ENCODE measurements around the gene FAM174C.

The FAM174C gene

GRCh38 chr19:1250437-1251260 lies 24.7 kb upstream of the FAM174C start:
- DNase-seq (ENCODE audit: low spot score), result peak; percentile 61

DNA sequence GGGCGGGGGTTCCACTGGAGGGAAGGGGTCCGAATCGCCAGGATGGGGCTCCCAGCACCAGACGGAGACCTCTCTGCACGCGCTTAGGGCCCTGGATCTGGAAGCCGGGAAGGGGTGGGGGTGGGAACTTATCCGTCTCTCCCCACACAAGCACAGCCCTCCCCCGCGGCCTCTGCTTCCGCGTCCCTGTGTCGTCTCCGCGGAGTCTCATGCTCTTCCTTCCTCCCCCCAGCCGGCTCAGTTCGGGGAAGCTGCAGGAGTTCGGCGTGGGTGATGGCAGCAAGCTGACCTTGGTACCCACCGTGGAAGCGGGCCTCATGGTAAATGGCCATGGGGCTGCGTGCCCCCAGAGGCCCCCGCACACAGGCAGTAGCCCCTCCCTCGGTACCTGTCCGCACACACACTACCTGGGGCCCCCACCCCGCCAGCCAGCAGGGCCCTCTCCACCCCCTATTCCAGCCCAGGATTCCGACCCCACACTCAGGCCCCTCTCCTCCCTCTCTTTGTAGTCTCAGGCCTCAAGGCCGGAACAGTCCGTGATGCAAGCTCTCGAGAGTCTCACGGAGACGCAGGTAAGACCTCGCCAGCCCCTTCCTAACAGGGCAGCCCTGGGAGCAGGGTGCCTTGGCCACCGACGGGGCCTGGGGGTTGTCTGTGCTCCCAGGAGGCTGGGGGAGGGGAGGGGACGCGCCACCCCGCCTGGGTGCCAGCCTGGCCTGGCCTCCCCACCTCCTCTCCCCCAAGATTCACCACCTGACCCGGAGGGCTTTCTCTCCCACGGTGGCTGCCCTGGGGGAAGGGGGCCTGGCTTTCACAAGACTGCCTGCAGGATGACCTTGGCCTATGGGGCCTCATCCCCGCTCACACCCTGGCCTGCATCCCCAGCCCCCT lies 23.8 kb upstream of the FAM174C start:
- DNase-seq (ENCODE audit: low spot score), result peak; percentile 72

GRCh38 chr19:1252221-1252820 lies 23.0 kb upstream of the FAM174C start:
- peak; percentile 87 for DNase-seq (ENCODE audit: low spot score)

DNA sequence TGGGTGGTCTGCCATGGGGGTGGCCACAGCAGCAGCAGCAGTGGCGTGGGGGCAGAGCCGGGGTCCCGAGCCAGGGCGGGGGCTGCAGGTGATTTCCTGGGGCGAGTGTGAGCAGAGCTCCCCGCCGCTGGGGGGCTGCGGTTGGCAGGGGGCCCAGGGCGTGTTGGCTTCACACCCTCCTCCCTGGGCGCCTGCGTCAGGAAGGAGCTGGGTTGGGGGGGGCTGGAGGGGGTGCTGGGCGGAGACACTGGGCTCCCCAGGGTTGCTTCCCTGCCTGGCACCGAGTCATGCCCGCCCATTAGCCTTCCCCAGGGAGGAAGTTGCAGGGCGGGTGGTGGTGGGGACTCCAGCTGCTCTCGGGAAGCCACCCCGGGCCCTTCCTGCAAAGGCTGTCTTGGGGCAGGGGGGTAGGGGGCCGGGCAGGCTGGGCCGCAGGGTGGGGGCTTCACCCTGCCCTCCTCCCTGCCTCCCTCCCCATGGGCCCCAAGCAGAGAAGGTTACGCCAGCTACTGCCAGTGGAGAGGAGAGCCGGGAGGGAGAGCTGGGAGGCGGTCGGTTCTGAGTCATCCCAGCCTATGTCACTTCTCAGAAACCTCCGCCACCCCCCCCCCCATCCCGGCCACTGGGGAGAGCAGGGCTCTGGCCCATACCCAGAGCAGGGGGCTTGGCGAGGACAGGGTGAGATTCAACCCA lies 22.4 kb upstream of the FAM174C start:
- peak; percentile 91 for DNase-seq (ENCODE audit: low spot score)

DNA sequence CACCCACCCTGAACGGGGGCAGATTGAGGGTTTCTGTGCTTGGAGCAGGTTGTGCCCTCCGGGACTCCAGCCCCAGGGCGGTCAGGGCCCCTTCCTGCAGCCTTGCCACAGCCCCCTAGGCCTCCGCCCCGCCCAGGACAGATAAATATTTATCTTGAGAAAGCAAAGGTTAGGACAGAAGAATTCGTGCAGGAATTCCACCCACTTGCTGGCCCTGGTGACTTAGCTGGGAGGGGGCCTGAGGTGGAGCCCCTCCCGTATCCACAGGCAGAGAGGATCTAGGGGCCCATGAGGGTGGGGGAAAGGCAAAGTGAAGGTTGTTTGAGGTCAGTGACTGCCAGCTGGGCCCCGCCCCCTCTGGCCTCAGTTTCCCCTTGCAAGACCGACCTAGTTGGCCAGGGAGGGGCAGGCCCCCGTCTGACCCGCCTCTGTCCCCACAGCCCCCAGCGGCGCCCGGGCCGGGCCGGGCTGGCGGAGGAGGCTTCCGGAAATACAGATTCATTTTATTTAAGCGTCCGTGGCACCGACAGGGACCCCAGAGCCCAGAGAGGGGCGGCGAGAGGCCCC lies 21.7 kb upstream of the FAM174C start:
- DNase-seq (ENCODE audit: low spot score), result no peak

GRCh38 chr19:1254081-1254527 lies 21.2 kb upstream of the FAM174C start:
- DNase-seq (ENCODE audit: low spot score), result peak; percentile 51

DNA sequence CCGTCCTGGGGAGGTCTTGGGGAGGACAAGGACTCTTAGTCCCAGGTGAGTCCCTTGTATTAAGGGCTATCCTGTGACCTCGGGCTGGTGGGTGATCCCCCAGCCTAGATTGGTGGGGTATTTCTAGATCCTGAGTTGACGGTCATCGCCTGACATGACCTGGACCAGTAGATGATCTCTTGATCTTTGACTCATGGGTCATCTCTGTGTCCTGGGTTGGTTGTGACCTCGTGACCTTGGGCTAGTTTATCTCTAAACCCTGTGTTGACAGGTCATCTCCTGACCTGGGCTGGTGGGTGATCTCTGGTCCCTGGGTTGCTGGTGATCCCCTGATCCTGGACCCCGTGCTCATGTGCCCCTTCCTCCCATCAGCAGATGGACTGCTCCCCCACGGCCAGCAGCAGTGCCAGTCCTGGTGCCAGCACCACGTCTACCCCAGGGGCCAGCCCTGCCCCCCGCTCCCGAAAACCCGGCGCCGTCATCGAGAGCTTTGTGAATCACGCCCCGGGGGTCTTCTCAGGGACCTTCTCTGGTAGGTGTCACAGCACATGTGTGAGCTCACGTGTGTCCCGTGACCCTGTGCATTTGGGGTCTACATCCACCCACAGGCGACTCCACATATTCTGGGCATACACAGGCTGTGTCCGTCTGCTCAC lies 20.7 kb upstream of the FAM174C start:
- peak; percentile 25 for DNase-seq (ENCODE audit: low spot score)

DNA sequence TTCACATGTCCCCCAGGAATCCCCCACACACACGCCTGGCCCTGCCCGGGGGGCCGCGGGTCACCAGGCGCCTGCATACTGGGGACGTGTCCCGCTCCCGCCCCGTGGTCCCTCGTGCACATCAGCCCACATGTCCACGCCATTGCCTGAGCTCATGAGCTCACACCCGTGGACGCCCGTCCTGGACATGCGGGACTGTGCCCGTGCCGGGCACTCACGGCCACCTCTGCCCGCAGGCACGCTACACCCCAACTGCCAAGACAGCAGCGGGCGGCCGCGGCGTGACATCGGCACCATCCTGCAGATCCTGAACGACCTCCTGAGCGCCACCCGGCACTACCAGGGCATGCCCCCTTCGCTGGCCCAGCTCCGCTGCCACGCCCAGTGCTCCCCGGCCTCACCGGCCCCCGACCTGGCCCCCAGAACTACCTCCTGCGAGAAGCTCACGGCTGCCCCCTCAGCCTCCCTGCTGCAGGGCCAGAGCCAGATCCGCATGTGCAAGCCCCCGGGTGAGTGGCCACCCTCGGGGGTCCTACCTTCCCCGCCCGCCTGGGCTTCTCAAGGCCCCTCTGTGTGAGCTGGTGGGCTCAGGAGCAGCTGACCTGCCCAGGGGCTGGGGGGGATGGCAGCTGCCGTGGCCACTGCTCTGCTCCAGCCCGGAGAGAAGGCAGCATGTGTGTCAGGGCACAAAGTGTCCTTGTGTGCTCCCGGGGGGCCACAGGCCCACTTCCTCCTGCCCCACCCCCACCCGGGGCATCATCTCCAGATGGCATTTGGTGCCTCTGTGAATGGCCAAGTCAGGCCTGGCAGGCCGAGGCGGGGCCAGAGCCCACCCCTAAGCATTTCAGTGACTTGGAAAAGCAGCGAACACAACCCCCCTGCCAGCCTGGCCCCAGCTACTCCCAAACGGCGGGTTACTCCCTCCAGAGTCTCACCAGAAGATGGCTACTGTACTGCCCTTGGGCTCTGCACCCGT lies 19.9 kb upstream of the FAM174C start:
- peak; percentile 88 for DNase-seq (ENCODE audit: low spot score)

GRCh38 chr19:1256646-1257474 lies 18.5 kb upstream of the FAM174C start:
- no peak for DNase-seq (ENCODE audit: low spot score)

- no peak for DNase-seq (ENCODE audit: low spot score)
These were observed 17.7 kb upstream of the FAM174C start for GRCh38 chr19:1257475-1258162.

- no peak for DNase-seq (ENCODE audit: low spot score)
These were observed 17.2 kb upstream of the FAM174C start for GRCh38 chr19:1258163-1258492.

DNA sequence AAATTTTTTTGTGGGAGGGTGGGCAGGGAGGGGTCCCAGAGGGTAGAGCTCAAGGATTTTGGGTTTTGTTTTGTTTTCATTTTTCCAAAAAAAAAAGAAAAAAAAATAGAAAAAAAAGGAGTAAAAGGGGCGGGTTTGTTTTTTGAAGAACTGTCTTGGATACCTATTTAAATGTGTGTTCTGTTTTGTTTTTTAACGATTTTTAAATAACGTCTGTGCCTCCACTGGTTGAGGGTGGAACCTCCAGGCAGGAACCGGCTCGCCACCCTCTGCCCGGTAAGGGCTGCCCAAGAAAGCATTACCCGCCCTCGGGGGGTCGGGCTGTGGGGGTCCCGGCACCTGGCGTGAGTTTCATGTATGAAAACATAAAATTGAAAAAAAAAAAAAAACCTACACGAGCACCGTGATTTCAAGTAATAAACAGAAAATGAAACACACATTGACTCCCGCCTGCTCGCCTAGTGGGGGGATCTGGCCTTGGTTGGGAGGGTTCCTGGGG lies 16.6 kb upstream of the FAM174C start:
- no peak for DNase-seq (ENCODE audit: low spot score)

DNA sequence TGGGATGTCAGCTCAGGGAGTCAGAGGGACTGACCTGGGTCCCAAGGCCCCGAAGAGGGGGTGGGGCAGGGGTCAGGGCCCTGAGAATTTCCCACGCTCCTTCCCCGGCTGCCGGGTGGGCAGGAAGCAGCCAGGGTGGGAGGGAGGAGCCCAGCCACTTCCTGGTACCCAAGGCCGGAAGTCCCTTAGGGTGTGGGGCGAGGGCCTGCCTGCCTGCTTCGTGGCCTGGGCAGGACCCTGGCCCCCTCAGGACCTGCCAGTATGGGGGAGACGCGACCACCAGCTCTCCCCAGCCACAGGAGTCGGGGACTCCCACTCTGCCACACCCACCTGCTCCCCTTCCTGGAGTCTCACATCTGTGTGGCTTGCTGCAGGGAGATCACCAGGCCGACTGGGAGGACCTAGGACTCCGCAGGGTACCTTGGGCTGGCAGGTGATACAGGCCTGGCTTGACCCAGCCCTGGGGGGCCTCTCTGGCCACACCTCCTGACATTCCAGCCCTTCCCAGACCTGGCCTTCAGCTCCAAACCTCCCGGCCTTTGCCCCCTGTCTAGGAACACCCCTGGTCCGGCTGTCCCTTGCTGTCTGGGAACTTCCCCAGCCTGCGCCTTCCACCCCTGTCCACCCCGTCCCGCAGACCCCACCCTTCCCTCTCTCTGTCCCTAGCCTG lies 16.0 kb upstream of the FAM174C start:
- DNase-seq (ENCODE audit: low spot score), result peak; percentile 26

DNA sequence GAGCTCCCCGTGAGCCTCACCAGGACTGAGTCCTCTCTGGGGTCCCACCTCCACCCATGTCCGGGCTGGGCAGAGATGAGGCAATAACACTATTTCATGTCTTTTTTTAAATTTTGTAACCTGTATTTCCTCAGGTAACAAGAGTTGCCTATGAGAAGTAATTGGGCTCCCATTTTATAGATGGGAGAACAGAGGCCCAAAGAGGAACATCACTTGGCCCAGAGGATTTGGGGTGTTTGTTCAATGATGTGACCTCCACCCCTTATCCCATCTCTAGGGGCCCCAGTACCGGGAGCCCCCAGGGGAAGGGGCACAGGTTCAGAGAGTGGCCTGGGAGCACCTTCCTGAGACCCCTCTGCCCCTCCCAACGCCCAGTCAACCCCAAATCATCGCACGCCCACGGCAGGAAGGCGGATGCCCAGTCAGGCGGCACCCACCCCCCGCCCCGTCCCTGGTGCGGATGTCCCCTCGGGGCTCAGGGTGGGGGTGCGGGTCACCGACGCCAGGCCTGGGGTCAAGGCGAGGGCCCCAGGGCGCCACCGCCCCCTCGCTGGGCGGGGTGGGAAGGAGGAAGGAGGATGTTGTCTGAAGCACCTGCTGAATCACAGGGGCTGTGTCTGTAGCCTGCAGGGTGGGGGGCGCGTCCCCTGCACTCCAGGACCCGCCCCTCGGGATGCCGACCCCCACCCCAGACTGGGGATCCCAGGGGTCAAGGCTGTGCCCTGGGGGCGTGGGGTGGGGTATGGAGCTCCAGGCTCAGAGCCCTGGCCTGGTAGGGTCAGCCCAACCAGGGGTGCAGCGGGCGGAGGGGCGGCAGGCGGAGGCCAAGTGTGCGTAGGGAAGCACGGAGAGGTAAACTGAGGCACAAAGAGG lies 15.2 kb upstream of the FAM174C start:
- no peak for DNase-seq (ENCODE audit: low spot score)

DNA sequence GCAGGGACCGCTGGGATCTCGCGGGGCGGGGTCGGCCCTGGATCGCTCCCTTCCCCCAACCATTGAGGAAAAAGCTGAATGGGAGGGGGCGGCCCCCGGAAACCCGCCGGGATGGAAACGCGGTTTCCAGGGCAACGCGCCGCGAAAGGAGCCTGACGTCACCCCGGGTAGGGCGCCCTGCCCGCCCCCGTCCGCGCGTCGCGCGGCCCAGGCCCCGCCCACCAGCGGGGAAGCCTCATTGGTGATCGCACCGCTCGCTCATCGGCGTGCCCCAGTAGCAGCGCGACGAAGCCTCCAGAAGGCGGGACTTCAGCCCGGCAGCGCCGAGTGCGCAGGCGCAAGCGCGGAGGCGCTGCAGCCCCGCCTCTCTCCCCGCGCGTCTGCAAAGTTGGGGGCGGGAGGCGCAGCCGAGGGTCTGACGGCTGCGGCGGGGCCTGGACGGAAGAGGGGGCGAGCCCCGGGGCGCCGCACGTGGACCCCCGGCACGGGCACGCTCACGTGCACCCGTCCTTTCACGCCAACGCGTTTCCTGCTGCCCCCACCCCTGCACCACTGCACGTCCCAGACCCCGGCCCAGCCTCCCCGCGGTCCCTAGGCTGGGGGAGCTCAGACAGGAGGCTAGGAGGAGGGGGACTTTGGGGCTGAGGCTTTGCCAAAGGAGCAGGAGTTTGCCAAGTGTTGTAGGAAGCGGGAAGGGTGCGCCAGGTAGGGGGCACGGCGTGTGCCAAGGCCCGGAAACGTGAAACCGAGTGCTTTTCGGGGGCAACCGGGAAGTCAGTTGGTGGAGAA lies 14.4 kb upstream of the FAM174C start:
- peak; percentile 93 for DNase-seq (ENCODE audit: low spot score)

DNA sequence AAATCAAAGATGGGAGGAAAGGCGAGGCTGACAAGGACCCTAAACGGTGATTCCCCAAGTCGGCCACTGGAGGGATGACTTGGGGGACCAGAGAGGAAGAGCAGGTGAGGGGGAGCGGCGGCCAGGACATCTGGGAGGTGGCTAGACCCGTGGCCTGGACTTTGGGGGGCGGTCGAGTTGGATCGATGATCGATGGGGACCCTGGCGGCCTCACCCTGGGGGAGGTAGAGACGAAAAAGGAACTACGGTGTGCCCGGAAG lies 13.9 kb upstream of the FAM174C start:
- DNase-seq (ENCODE audit: low spot score), result peak; percentile 14

All from pons (tissue), 1 donor.